GM03348 (cell line): ENCODE data around the gene MOK.

Experiments
- DNase-seq: peaks from one replicate; pipeline ENCODE4 v3.0.0; 2012; ENCODE audit warnings: low spot score

The MOK gene

GRCh38 chr14:102283631-102284129 lies 21.3 kb downstream of the MOK start:
- no peak for DNase-seq

- no peak for DNase-seq
These were observed 22.1 kb downstream of the MOK start for GRCh38 chr14:102282751-102283465.

- DNase-seq: peak; percentile 92
These were observed 24.5 kb downstream of the MOK start for GRCh38 chr14:102280376-102280962.

- peak; percentile 90 for DNase-seq
These were observed 25.1 kb downstream of the MOK start for GRCh38 chr14:102279688-102280348.

- DNase-seq: no peak
These were observed 25.7 kb downstream of the MOK start for GRCh38 chr14:102279282-102279681.

GRCh38 chr14:102278631-102278935 lies 26.4 kb downstream of the MOK start:
- no peak for DNase-seq

- no peak for DNase-seq
These were observed 26.9 kb downstream of the MOK start for GRCh38 chr14:102277874-102278630.

GRCh38 chr14:102275866-102276265 lies 29.1 kb downstream of the MOK start:
- DNase-seq: no peak

- DNase-seq: peak; percentile 39
These were observed 32.6 kb downstream of the MOK start for GRCh38 chr14:102272392-102272791.

- no peak for DNase-seq
These were observed 40.2 kb downstream of the MOK start for GRCh38 chr14:102264775-102265174.

- no peak for DNase-seq
These were observed 40.6 kb downstream of the MOK start for GRCh38 chr14:102264355-102264754.

- DNase-seq: no peak
These were observed 42.0 kb downstream of the MOK start for GRCh38 chr14:102262929-102263462.

GRCh38 chr14:102258136-102258535 lies 46.8 kb downstream of the MOK start:
- no peak for DNase-seq

- no peak for DNase-seq
These were observed 48.2 kb downstream of the MOK start for GRCh38 chr14:102256716-102257115.

GRCh38 chr14:102255401-102256190 lies 49.4 kb downstream of the MOK start:
- peak; percentile 84 for DNase-seq

GRCh38 chr14:102252834-102253801 lies 51.8 kb downstream of the MOK start:
- DNase-seq: no peak

GRCh38 chr14:102251161-102251560 lies 53.8 kb downstream of the MOK start:
- DNase-seq: no peak

GRCh38 chr14:102250636-102251035 lies 54.3 kb downstream of the MOK start:
- no peak for DNase-seq

- no peak for DNase-seq
These were observed 55.0 kb downstream of the MOK start for GRCh38 chr14:102249981-102250380.

GRCh38 chr14:102249041-102249440 lies 55.9 kb downstream of the MOK start:
- DNase-seq: no peak
